HG02588 (cell line): ENCODE measurements around the gene PEX11B.
A peak's percentile ranks its signal among the peaks of the same experiment; 100 is the strongest.

Source experiments
- ATAC-seq: cut with Tn5 transposase; IDR thresholded peaks from one replicate; pipeline ENCODE4 v1.9.1; 2021; ENCODE audit warnings: mild to moderate bottlenecking, moderate library complexity; ENCODE audit not compliant: unreplicated experiment

Gene PEX11B, protein sequence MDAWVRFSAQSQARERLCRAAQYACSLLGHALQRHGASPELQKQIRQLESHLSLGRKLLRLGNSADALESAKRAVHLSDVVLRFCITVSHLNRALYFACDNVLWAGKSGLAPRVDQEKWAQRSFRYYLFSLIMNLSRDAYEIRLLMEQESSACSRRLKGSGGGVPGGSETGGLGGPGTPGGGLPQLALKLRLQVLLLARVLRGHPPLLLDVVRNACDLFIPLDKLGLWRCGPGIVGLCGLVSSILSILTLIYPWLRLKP

DNA sequence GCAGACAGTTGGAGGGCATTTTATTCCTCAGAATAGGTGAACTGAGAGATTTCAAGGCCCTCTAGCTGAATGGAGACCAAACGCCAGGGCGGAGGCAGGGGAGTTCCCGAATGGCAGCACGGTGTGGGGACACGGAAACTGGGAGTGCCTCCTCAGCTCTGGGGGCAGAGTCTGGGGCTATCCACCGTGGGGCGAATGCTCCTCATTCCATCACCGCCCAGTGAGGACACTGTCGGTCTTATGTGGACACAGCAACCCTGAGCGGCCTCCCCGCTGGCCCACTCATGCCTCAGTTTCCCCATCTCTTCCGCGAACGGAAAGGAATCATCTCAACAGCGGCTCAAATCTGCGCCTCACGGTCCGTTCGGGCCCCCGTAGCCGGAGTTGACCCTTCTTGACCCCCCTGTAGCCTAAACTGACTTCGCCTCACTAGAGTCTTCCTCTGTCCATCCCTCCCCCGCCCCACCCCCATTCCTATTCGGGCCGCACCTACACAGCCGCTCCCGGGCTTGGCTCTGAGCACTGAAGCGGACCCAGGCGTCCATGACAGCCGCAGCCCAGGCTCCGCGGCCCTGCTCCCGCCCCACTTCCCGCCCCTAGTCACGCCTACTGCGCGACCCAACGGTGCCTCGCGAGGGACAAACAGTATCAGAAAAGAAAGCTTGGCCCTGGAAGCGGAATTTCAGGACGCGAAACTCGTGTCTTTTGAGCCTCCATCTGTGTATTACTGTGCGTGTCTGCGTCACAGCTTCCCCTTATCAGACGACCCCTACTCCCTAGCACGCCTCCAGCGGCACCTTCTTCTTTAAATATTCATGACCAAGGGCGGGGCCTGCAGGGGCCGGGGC, at the start of gene PEX11B:
Gene PEX11B, minus strand, starts transcription at position 574 of the 848 bp plus-strand sequence. Its CDS starts 29 bp downstream, at position 545.
- peak; percentile 80 for ATAC-seq

- no peak for ATAC-seq
Measured at GRCh38 chr1:145967288-145967687, 48.8 kb upstream of the PEX11B start.

DNA sequence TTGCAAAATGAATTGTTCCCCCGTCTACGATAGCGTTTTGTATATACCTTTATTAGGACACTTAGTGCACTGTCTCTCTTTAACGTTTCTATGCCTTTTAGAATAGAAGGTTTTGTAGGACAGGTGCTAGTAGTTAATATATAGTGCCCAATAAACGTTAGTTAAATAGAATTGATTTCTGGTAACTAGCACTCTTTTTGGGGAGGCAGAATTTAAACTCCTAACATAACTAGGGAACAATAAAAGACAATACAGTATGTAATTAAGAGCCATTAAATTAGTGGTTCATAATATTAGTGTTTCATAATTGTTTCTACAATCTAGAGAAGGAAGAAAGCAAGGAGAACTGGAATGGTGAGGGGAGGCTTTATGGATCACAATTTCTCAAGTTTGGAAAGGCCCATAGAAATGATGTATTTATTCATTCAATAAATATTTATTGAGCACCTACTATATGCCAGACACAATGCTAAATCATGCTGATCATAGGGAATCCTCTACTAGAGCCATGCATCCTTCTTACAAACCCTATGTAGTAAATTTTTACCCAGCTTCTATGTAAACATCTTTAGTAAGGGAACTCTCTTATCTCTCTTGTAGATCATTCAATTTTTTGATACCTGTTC, 46.7 kb upstream of the PEX11B start:
- no peak for ATAC-seq

GRCh38 chr1:145964328-145965118, 46.0 kb upstream of the PEX11B start, which contains the start of the genes ANKRD34A and POLR3GL:
Gene ANKRD34A (minus strand): TSS chr1:145964575. CDS start chr1:145961759, 2,816 bp downstream.
Gene POLR3GL (plus strand): TSS chr1:145964690. CDS start chr1:145974866, 10,176 bp downstream.
- peak; percentile 89 for ATAC-seq

DNA sequence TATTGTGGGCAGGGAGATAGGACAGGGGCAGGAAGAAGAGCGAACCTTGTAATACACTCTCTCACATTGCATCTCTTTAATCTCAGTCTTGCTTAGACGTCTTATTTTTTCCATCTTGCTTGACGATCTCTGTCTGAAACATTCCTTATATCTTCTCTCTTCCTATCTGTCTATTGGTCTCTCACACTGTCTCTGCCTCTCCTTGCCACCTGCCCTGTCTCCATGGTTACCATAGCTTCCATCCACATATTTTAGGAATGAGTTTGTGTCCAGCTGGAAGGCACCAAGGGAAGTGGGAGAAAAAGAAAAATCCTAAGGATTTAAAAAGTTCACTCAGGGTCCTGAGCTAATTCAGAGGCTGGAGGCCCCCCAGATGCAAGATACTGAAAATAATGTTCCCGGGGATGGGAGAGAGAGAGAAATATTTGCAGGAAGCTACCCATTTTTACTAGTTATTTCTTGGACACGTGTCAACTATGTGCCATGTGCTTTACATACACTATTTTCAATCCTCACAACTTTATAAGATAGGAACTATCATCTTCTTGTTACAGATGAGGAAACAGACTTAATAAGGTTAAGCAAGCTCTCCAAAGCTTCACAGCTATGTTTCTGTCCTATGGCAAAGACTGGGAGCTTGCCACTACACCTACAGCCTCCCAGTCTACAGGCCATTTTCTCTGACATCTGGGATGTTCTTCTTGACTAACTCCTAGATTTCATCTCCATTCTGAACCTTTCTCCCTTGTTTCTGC, 44.9 kb upstream of the PEX11B start:
- no peak for ATAC-seq

GRCh38 chr1:145962157-145963102, 43.9 kb upstream of the PEX11B start:
- ATAC-seq, result no peak

GRCh38 chr1:145961425-145962156, 43.1 kb upstream of the PEX11B start:
- no peak for ATAC-seq

- no peak for ATAC-seq
Measured at GRCh38 chr1:145961109-145961424, 42.5 kb upstream of the PEX11B start.

DNA sequence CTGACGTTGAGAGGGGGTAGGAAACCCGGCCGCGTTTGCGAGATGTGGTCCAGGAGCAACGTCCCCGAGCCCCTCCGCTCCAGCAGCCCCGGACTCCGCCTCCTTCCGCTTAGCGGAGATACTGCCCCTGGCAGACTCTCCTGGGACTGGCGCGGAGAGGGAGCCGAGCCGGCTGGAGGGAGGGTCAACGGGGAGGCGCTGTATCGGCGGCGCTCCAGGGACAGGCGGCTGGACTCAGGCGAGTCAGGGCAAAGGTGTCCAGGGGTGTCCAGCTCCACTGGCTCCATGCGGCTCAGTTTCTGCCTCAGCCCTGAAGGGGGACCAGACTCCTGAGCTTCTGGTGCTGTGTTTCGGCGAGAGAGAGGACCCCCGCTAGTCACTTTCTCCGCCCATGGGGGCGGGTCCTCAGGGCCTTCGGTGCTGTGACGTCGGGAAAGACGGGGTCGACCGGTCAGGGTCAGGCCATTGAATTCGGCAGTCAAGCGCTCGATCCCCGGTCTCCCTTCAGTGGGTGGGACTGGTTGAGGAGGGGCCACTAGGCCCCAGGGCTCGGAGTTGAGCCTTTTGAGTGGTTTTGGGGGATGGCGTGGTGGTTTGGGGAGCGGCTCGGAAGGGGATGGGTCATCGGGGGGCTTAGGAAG, 42.1 kb upstream of the PEX11B start:
- no peak for ATAC-seq

GRCh38 chr1:145959957-145960467, 41.5 kb upstream of the PEX11B start:
- ATAC-seq, result no peak

GRCh38 chr1:145959333-145959732, 40.8 kb upstream of the PEX11B start:
- no peak for ATAC-seq

DNA sequence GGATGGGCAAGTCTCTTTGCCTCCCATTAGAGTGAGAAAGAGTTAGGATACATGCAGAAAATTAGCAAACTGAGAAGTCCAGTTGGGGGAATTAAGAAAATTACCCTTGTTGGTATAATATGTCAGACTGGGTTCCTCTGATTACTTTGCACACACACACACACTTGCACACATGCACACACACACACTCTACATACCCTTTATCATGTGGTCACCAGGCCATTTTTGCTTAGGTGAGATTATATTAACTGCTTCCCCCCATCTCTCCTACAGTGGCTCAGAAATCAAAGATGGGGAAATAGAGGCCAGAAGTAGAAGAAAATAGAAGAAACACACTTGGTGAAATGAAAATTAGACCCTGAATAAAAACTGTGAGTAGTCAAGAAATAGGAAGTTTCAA, 40.2 kb upstream of the PEX11B start:
- ATAC-seq, result no peak

DNA sequence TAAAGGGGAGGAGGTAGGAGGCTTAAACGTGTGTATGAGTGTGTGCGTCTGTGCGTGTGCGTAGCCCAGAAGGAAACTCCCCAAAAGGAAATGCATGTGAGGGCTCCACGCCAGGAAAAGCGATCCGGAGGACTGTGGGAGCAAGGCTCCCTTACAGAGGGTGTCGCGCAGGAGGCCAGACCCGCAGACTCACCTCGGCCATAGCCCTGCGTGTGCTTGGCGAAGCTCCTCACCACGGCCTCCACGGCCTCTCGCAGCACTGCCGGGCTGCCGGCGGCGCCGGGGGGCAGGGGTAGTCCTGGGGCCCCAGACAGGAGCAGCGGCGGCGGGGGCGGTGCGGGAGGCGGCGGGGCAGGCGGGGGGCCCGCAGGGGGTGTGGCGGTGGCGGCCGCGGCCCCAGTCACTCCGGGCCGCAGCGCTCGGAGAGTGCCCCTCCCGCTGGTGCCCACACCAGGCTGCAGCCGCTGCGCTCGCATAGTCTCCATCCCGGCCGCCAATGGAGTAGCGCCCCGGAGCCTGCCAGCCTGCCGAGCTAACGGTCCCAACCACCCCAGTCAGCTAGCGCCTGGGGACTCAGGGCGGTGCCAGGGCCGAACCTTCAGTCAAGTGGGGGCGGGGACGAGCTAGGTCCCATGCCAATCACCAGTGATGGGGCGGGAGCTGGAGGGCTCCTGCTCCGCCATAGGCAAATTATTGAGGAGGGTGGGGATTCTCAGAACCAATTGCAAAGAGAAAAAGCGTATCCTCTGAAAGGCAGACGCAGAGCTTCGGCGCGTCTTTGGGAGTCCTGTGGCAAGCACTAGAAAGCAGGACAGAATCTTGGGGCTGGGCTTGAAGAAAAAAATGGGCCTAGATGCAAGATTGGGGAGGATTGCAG, 39.2 kb upstream of the PEX11B start, which contains the start of gene LIX1L:
Gene LIX1L, minus strand, starts transcription at position 575 of the 877 bp plus-strand sequence. Its CDS starts 90 bp downstream, at position 485.
- peak; percentile 89 for ATAC-seq

DNA sequence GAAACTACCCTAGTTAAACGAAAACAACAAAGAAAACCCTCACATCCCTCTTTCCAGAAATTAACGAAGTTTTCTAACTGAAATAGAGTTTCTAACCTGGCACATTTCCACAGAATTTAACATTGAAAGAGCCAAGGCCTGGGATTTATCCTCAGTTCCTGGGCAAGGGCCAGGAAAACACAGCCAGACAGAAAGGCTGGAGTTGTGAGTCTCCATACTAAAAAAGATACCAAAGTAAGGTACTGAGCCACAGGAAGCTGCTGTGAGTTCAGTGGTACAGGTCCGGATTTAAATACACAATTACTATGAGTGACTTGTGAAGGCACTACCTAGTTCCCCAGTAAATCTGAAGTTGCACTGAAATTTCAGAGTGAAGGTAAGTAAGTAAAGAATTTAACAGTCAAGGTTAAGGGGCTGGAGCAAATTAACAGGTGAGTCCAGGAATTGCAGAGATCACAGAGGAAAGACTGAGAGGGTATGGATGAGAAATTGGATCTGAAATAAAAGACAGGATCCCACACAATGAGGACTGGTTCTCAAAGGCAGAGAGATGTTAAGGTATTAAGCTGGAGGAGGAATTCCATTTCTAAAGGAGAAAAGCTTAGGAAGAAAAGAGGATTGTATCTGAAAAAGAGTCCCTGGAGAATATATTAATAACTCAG, 38.4 kb upstream of the PEX11B start:
- ATAC-seq, result no peak

DNA sequence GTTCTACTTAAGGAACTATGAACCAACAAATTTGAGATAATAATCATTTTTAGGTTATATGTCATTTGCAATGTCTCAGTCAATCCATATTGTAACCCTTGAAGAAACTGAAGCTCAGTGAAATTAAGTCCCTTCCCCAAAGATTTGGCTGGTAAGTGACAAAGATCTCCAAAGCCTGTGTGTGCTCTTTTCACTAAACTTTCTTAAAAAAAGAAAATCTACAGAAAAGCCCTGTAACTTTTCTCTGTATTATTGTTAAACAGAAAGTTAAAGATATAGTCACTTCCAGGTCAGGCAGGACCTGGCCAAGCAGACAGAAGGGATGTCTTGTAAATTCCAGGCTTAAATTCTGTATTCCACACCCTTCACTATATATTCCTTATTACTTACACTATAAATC, 37.8 kb upstream of the PEX11B start:
- no peak for ATAC-seq

- no peak for ATAC-seq
Measured at GRCh38 chr1:145955436-145955835, 36.9 kb upstream of the PEX11B start.
